Sciatic nerve (tissue), 2 donors: ENCODE results near the gene SEMA5A. TPM values are rescaled to one million over a fixed set of nuclear protein-coding genes. Genes with fewer than 3 reads are reported as not detected.

Experiments
- ATAC-seq: fragments of 200-7000 bp; cut with Tn5 transposase; one replicate; pipeline ENCODE4 v1.9.1; 2020; ENCODE audit warnings: mild to moderate bottlenecking, moderate library complexity
- DNase-seq: peaks from one replicate; pipeline ENCODE4 v3.0.0-alpha.2; 2020; ENCODE audit warnings: low spot score
- intact Hi-C: fragments of 100-400 bp; cut with DNase I; formaldehyde crosslinking; loops from one replicate; pipeline ENCODE4 v1.14.2; 2022
- total RNA-seq: library from RNA; stranded (reverse); fragmentation: NEBNext Ultra II Directional; extraction: Animal tissue kit (Norgen Biotek cat#: 25700); gene quantifications from one replicate; pipeline ENCODE4 v1.2.1, GENCODE V29; 2021
- donor health status: DM: no; HTN: no; CAD: no.
- donor health status: DM: no; HTN: no; CAD: no.

SEMA5A gene
- total RNA-seq, 1 donor from 2014 or later = 109 TPM

GRCh38 chr5:9325549-9325948 lies 220.3 kb downstream of the SEMA5A start:
- ATAC-seq (no peak), DNase-seq (no peak)
- intact Hi-C loops = no loop called here

- ATAC-seq (peak; percentile 45), DNase-seq (no peak)
- intact Hi-C loops = no loop called here
These were observed 221.4 kb downstream of the SEMA5A start for GRCh38 chr5:9324348-9325077.

- intact Hi-C loops = no loop called here
- DNase-seq (no peak), ATAC-seq (no peak)
These were observed 225.2 kb downstream of the SEMA5A start for GRCh38 chr5:9320652-9321051.

- ATAC-seq = no peak
These were observed 227.8 kb downstream of the SEMA5A start for GRCh38 chr5:9318031-9318430.

GRCh38 chr5:9316733-9317132 lies 229.1 kb downstream of the SEMA5A start:
- intact Hi-C loops = no loop called here
- ATAC-seq (no peak), DNase-seq (no peak)

More at GRCh38 chr5:9318031-9318430, 227.8 kb downstream of the SEMA5A start:
- DNase-seq = no peak
- intact Hi-C loops = no loop called here

GRCh38 chr5:9316041-9316440 lies 229.8 kb downstream of the SEMA5A start:
- DNase-seq (no peak), ATAC-seq (no peak)
- intact Hi-C loops = no loop called here

- no peak for ATAC-seq
- intact Hi-C loops = no loop called here
- DNase-seq = no peak
These were observed 231.3 kb downstream of the SEMA5A start for GRCh38 chr5:9314558-9314957.

GRCh38 chr5:9313751-9314150 lies 232.1 kb downstream of the SEMA5A start:
- no peak for ATAC-seq
- DNase-seq = no peak
- intact Hi-C loops = no loop called here

- intact Hi-C loops = no loop called here
- no peak for ATAC-seq
- DNase-seq = no peak
These were observed 238.7 kb downstream of the SEMA5A start for GRCh38 chr5:9307150-9307549.

GRCh38 chr5:9302218-9302617 lies 243.7 kb downstream of the SEMA5A start:
- ATAC-seq = no peak
- intact Hi-C loops = no loop called here

GRCh38 chr5:9301200-9301599 lies 244.7 kb downstream of the SEMA5A start:
- intact Hi-C loops = no loop called here
- ATAC-seq (no peak), DNase-seq (no peak)

More at GRCh38 chr5:9302218-9302617, 243.7 kb downstream of the SEMA5A start:
- no peak for DNase-seq

- DNase-seq = no peak
- intact Hi-C loops = no loop called here
- ATAC-seq = no peak
These were observed 248.7 kb downstream of the SEMA5A start for GRCh38 chr5:9297134-9297533.

GRCh38 chr5:9295466-9295801 lies 250.4 kb downstream of the SEMA5A start:
- ATAC-seq (no peak), DNase-seq (no peak)
- intact Hi-C loops = no loop called here

GRCh38 chr5:9294793-9295465 lies 250.9 kb downstream of the SEMA5A start:
- intact Hi-C loops = no loop called here
- DNase-seq (no peak), ATAC-seq (no peak)

- intact Hi-C loops = no loop called here
- peak; percentile 66 for ATAC-seq
- DNase-seq = no peak
These were observed 257.6 kb downstream of the SEMA5A start for GRCh38 chr5:9288234-9288633.

GRCh38 chr5:9284781-9285307 lies 261.0 kb downstream of the SEMA5A start:
- peak; percentile 90 for ATAC-seq
- no peak for DNase-seq
- intact Hi-C loops = loop anchor here (2.0 kb wide), 1 partner anchor 56 kb away; no protein-coding TSS in a partner anchor

GRCh38 chr5:9284272-9284671 lies 261.6 kb downstream of the SEMA5A start:
- intact Hi-C loops = loop anchor here (2.0 kb wide), 1 partner anchor 55 kb away; no protein-coding TSS in a partner anchor
- no peak for DNase-seq
- ATAC-seq = no peak

GRCh38 chr5:9283473-9283872 lies 262.4 kb downstream of the SEMA5A start:
- intact Hi-C loops = no loop called here
- DNase-seq (no peak), ATAC-seq (no peak)

GRCh38 chr5:9283021-9283420 lies 262.9 kb downstream of the SEMA5A start:
- DNase-seq = no peak
- ATAC-seq = no peak
- intact Hi-C loops = no loop called here

GRCh38 chr5:9282211-9282610 lies 263.7 kb downstream of the SEMA5A start:
- DNase-seq = no peak
- no peak for ATAC-seq
- intact Hi-C loops = no loop called here
